Cardiac atrium fibroblast (primary cell): ENCODE measurements around the gene PIK3CB. TPM values are rescaled to one million over a fixed set of nuclear protein-coding genes. Genes with fewer than 3 reads are reported as not detected.

ENCODE experiments used
- total RNA-seq: library from RNA; depleted of rRNA; stranded (reverse); fragments of >200 nt; gene quantifications from 2 replicates; pipeline ENCODE4 v1.2.3, GENCODE V29; 2015

Gene PIK3CB
- total RNA-seq, result 4.5 and 11.3 TPM in 2 replicates

DNA sequence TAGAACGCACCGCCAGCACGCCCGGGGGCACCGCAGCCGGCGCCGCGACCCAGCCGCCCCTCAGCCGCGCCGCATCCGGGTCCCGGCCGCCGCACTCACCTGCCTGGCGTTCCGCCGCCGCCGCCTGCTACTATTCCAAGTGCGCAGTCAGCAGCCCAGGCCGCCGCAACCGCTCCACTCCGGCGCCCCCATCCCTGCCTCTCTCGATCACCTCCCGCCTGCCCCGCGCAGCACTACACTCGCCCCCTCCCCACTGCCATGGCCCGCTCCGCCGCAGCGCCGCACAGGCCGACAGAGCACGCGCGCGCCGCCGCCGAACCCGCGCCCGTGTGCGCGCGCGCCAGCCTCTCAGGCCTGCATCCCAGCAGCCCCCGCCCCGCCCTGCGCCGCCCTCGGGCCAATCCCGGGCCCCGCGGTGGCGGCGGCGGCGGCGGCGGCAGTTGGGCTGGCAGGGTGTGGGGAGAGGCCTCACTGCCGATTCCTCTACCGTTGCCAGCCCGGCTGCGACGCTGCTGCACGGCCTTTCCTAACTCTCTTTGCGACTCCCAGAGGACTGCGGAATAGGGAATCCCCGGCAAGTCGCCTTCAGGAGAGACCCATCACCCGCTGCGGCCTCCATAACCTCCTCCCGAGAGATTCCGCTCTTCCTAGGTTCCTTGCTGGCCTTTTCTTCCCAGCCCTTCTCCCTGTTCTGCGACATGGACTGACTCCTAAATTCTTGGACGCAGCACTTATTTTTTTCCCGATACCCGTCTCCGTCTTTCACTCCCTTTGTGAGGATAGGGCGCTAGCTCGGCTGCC, at the start of gene PIK3CB:
TSS of gene PIK3CB (minus strand) at position 333 of the 801 bp plus-strand sequence. CDS start 75,585 bp downstream, outside the sequence.

DNA sequence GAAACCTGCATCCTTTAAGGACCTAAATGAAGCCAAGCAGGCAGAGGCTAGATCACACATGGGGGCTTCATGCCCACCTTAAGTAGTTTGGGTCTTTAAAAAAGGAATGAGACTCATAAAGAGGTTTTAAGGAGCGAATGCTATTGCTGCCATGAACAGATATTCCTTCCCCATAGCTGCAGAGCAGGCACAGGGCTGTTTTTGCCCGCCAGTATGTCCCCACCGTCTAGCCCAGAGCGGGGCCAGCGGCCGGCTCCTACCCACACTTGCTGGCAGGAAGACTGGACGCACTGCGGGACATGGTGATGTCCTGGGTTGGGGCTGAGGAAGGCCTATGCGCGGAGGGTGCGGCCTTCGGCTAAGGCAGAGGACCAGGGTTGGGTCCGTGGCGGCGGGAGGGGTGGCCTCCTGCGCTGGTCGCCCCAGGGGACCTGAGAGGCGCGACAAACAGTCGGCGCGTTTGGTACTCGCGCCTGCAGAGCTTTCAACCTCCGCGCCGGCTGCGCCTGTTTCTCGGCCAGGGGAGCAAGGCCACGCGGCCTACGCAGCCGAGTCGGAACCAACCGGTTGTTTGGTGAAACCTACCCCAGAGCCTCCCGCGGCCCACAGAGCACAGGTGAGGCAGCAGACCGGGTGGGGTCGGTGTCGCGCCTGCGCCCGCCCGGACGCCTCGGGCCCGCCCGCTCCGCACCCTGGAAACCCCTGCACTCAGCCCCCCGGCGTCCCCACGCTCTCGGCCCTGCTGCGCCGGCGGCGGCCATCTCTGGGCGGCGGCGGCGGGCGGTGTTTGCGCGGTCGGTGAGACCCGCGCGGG, 226.2 kb downstream of the PIK3CB start, which contains the start of gene FAIM:
TSS of gene FAIM (plus strand) at position 450 of the 814 bp plus-strand sequence. CDS start 10,956 bp downstream, outside the sequence.

Other genes with a start within 250 kb of the PIK3CB start
- 3.6 and 7.3 TPM in 2 replicates for gene CEP70, start 240.7 kb downstream of the PIK3CB start, total RNA-seq
- 6.0 and 16.6 TPM in 2 replicates for gene FAIM, start 226.2 kb downstream of the PIK3CB start, total RNA-seq
- gene FOXL2, start 112.2 kb upstream of the PIK3CB start, total RNA-seq, result not detected in 2 replicates
- not detected in 2 replicates for gene FOXL2NB, start 112.3 kb upstream of the PIK3CB start, total RNA-seq
- not detected in 2 replicates for gene PRR23A, start 171.3 kb upstream of the PIK3CB start, total RNA-seq
- not detected in 2 replicates for gene PRR23B, start 186.0 kb upstream of the PIK3CB start, total RNA-seq
- gene PRR23C, start 210.0 kb upstream of the PIK3CB start, total RNA-seq, result not detected in 2 replicates